Neural cell (in vitro differentiated cells): Measurements from ENCODE around the gene KRTAP19-3.

ENCODE experiments used
- CTCF ChIP-seq: fragments of 450-650 bp; IDR thresholded peaks from 2 replicates; pipeline ENCODE4 v1.5.1; 2014; ENCODE audit warnings: antibody characterized with exemption, mild to moderate bottlenecking, moderate library complexity; ENCODE audit not compliant: poor library complexity, severe bottlenecking
- EZH2 ChIP-seq: fragments of 200-600, 300-800 bp; shearing (Covaris generic), sonication (generic); IDR thresholded peaks from 2 replicates; pipeline ENCODE4 v1.6.1; 2014; ENCODE audit warnings: antibody characterized with exemption, low read length, borderline replicate concordance, mild to moderate bottlenecking; ENCODE audit not compliant: insufficient read depth, poor library complexity, severe bottlenecking
- RAD21 ChIP-seq: fragments of 450-650 bp; conservative IDR thresholded peaks from 2 replicates; pipeline ENCODE4 v1.6.1; 2014; ENCODE audit warnings: antibody characterized with exemption, mild to moderate bottlenecking, moderate library complexity
- REST ChIP-seq: IDR thresholded peaks from 2 replicates; pipeline ENCODE4 v1.6.1; 2012; ENCODE audit warnings: borderline replicate concordance
- SMC3 ChIP-seq: fragments of 450-650 bp; conservative IDR thresholded peaks from 2 replicates; pipeline ENCODE4 v1.6.1; 2014; ENCODE audit warnings: antibody characterized with exemption, mild to moderate bottlenecking, moderate library complexity; ENCODE audit not compliant: poor library complexity

GRCh38 chr21:30463713-30464112 lies 28.1 kb downstream of the KRTAP19-3 start:
- TF ChIP-seq CTCF (peak; percentile 59), REST (no peak), SMC3 (peak; percentile 69), EZH2 (no peak), RAD21 (peak; percentile 61)
